Body of pancreas (tissue), 4 donors: ENCODE results near the gene UBQLN1.

Experiments used
- CTCF ChIP-seq, 7 experiments: fragments of 450-650 bp in 4 of 7; fragments of 200-600 bp in 3 of 7; sonication (generic) in 3 of 7; IDR thresholded peaks; one replicate each; pipeline ENCODE4 v1.5.1; 2016 to 2019; ENCODE audit warnings: antibody characterized with exemption in 7 of 7
- POLR2A ChIP-seq, 3 donors: fragments of 450-650 bp; IDR thresholded peaks; one replicate each; pipeline ENCODE4 v1.6.1; 2016; ENCODE audit warnings: antibody characterized with exemption in 3 of 3, mild to moderate bottlenecking in 2 of 3

- no peak for TF ChIP-seq POLR2A (IDR thresholded peaks at IDR 0.05)
- TF ChIP-seq CTCF (IDR thresholded peaks at IDR 0.05): no peak
Measured at GRCh38 chr9:83639266-83639665, 68.5 kb downstream of the UBQLN1 start.
